Thyroid gland (tissue), 4 donors: ENCODE data around the gene PAFAH2.

ENCODE experiments used
- CTCF ChIP-seq, 6 experiments: fragments of 200-600 bp in 3 of 6; fragments of 450-650 bp in 3 of 6; sonication (generic) in 3 of 6; IDR thresholded peaks; one replicate each; pipeline ENCODE4 v1.5.1; 2016 to 2019; ENCODE audit warnings: antibody characterized with exemption in 6 of 6, mild to moderate bottlenecking in 2 of 6, inconsistent platforms in 1 of 6, moderate library complexity in 1 of 6
- POLR2A ChIP-seq, 2 donors: fragments of 450-650 bp; IDR thresholded peaks; one replicate each; pipeline ENCODE4 v1.6.1; 2017; ENCODE audit warnings: antibody characterized with exemption in 2 of 2, mild to moderate bottlenecking in 2 of 2, moderate library complexity in 1 of 2

- TF ChIP-seq CTCF (IDR thresholded peaks at IDR 0.05) (no peak), POLR2A (IDR thresholded peaks at IDR 0.05) (no peak)
Observed at GRCh38 chr1:25971066-25971810, 26.6 kb downstream of the PAFAH2 start.
